Transverse colon (tissue), 4 donors: Measurements from ENCODE around the gene ATG2B.

Experiments
- CTCF ChIP-seq, 5 experiments: fragments of 200-600 bp in 3 of 5; fragments of 450-650 bp in 2 of 5; sonication (generic) in 3 of 5; IDR thresholded peaks; 1 replicate in 2 of 5; 2 replicates in 3 of 5; pipeline ENCODE4 v1.5.1; 2016 to 2017; ENCODE audit warnings: antibody characterized with exemption in 5 of 5, inconsistent platforms in 3 of 5, mild to moderate bottlenecking in 2 of 5, moderate library complexity in 1 of 5
- POLR2A ChIP-seq: fragments of 450-650 bp; IDR thresholded peaks from one replicate; pipeline ENCODE4 v1.6.1; 2016; ENCODE audit warnings: antibody characterized with exemption, mild to moderate bottlenecking, moderate library complexity
- POLR2AphosphoS5 ChIP-seq, 3 donors: sonication (generic); formaldehyde crosslinking; IDR thresholded peaks; one replicate each; pipeline ENCODE4 v1.6.1; 2016; ENCODE audit warnings: antibody characterized with exemption in 3 of 3

DNA sequence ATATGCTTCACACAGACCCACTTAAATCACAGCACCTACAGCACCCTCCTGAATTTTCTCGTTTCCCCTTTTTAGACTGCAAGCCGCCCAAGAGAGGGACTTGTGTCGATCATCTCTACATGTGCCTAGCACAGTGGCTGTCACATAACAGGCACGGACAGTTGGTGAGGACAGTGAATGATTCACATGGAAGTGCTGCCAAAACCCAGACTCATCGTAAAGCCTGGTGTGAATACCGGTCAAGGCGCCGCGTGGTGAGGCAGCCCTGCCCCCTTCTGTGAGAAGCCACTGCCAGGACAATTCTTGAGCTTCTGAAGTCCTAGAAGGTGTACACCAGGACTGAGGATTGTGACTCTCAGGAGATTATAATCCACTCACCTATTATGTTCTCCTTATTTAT is 44.3 kb downstream of the ATG2B start:
- TF ChIP-seq POLR2AphosphoS5 (IDR thresholded peaks at IDR 0.05) (no peak), CTCF (IDR thresholded peaks at IDR 0.05) (no peak), POLR2A (no peak)
